Measurements from ENCODE around the gene PRKCA. TPM values are rescaled to one million over a fixed set of nuclear protein-coding genes. Genes with fewer than 3 reads are reported as not detected.

Gene PRKCA
- total RNA-seq, 1 experiment from 2014 or later, result 20.7 TPM

DNA sequence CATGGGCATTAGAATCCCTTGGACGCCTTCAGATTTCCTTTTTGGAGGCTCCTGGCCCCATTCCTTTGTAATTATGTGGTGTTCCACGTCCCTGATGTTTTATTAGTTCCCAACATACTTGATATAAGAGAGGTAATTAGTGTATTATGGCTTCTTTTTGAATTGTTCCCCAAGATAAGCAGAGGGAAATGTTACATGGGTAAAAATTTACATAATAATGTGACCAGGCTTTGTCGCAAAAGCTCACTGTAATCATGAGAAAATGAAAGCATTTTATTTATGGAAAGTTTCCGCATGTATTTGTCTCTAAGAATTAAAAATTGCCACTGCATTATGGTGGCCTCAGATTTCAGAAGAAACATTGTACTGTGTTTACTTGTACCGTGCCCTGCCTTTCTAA lies 177.8 kb downstream of the PRKCA start:
- intact Hi-C loops (cut with micrococcal nuclease), result no loop called here
- POLR2A ChIA-PET, result no interaction called here

GRCh38 chr17:66480802-66481201 lies 178.4 kb downstream of the PRKCA start:
- Mint-ChIP-seq H3K36me3 (ENCODE audit: insufficient read depth, unreplicated experiment) (peaks cover 13% of the 10 kb centered on the region), H3K4me3 (ENCODE audit: unreplicated experiment) (no peak overlapping the region), H3K27me3 (ENCODE audit: insufficient read depth, unreplicated experiment) (no peaks in the 10 kb centered on the region), H3K9me3 (ENCODE audit: unreplicated experiment) (no peaks in the 10 kb centered on the region), H3K27ac (ENCODE audit: low read depth, unreplicated experiment) (no peak overlapping the region), H3K4me1 (ENCODE audit: insufficient read depth, unreplicated experiment) (no peaks in the 10 kb centered on the region)
- intact Hi-C loops (cut with micrococcal nuclease), result no loop called here
- CTCF ChIA-PET, result interaction anchor here (0.6 to 1.5 kb wide), 2 partner anchors 167 to 1224 kb away, joined by 3 to 4 read pairs; no protein-coding TSS in a partner anchor
- POLR2A ChIA-PET, result no interaction called here
- BruUV-seq (replicated peaks), result no TSS peak
- TF ChIP-seq, protein P1, sequence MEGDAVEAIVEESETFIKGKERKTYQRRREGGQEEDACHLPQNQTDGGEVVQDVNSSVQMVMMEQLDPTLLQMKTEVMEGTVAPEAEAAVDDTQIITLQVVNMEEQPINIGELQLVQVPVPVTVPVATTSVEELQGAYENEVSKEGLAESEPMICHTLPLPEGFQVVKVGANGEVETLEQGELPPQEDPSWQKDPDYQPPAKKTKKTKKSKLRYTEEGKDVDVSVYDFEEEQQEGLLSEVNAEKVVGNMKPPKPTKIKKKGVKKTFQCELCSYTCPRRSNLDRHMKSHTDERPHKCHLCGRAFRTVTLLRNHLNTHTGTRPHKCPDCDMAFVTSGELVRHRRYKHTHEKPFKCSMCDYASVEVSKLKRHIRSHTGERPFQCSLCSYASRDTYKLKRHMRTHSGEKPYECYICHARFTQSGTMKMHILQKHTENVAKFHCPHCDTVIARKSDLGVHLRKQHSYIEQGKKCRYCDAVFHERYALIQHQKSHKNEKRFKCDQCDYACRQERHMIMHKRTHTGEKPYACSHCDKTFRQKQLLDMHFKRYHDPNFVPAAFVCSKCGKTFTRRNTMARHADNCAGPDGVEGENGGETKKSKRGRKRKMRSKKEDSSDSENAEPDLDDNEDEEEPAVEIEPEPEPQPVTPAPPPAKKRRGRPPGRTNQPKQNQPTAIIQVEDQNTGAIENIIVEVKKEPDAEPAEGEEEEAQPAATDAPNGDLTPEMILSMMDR (IDR thresholded peaks at IDR 0.05; ENCODE audit: unreplicated experiment), result no peak
- no peak for DNase-seq (ENCODE audit: unreplicated experiment)

More for the DNA sequence above, 177.8 kb downstream of the PRKCA start:
- Mint-ChIP-seq H3K4me1 (ENCODE audit: insufficient read depth, unreplicated experiment) (no peaks in the 10 kb centered on the region), H3K27me3 (ENCODE audit: insufficient read depth, unreplicated experiment) (no peaks in the 10 kb centered on the region), H3K4me3 (ENCODE audit: unreplicated experiment) (no peak overlapping the region), H3K9me3 (ENCODE audit: unreplicated experiment) (no peaks in the 10 kb centered on the region), H3K36me3 (ENCODE audit: insufficient read depth, unreplicated experiment) (peaks cover 13% of the 10 kb centered on the region), H3K27ac (ENCODE audit: low read depth, unreplicated experiment) (no peak overlapping the region)
- no peak for DNase-seq (ENCODE audit: unreplicated experiment)
- no TSS peak for BruUV-seq (replicated peaks)
- CTCF ChIA-PET, result interaction anchor here (1.5 kb wide), 1 partner anchor 166 kb away, joined by 4 read pairs; no protein-coding TSS in a partner anchor
- TF ChIP-seq, protein P1 (IDR thresholded peaks at IDR 0.05; ENCODE audit: unreplicated experiment), result no peak

- ChIA-PET CTCF (interaction anchor here (0.6 to 1.5 kb wide), 2 partner anchors 167 to 1224 kb away, joined by 3 to 4 read pairs; no protein-coding TSS in a partner anchor), POLR2A (no interaction called here)
- Mint-ChIP-seq H3K4me3 (ENCODE audit: unreplicated experiment) (no peak overlapping the region), H3K27me3 (ENCODE audit: insufficient read depth, unreplicated experiment) (no peaks in the 10 kb centered on the region), H3K27ac (ENCODE audit: low read depth, unreplicated experiment) (no peak overlapping the region), H3K4me1 (ENCODE audit: insufficient read depth, unreplicated experiment) (no peaks in the 10 kb centered on the region), H3K36me3 (ENCODE audit: insufficient read depth, unreplicated experiment) (peaks cover 13% of the 10 kb centered on the region), H3K9me3 (ENCODE audit: unreplicated experiment) (no peaks in the 10 kb centered on the region)
- TF ChIP-seq, protein P1 (IDR thresholded peaks at IDR 0.05; ENCODE audit: unreplicated experiment), result no peak
- intact Hi-C loops (cut with micrococcal nuclease), result no loop called here
- DNase-seq (ENCODE audit: unreplicated experiment), result no peak
- no TSS peak for BruUV-seq (replicated peaks)
Observed at GRCh38 chr17:66481271-66481670, 178.9 kb downstream of the PRKCA start.

DNA sequence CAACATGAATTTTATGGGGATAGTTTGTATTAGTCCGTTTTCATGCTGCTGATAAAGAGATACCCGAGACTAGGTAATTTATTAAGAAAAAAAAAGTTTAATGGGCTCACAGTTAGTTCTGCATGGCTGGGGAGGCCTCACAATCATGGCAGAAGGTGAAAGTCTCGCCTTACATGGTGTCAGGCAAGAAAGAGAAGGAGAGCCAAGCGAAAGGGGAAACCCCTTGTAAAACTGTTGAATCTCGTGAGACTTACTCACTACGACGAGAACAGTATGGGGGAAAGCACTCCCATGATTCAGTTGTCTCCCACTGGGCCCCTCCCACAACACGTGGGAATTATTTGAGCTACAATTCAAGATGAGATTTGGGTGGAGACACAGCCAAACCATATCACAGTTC lies 181.5 kb downstream of the PRKCA start:
- H3K9me3 Mint-ChIP-seq (ENCODE audit: unreplicated experiment), result no peaks in the 10 kb centered on the region
- no peak overlapping the region for H3K27ac Mint-ChIP-seq (ENCODE audit: low read depth, unreplicated experiment)
- ChIA-PET POLR2A (interaction anchor here (1.7 kb wide), 1 partner anchor 20 kb away, joined by 3 read pairs; no protein-coding TSS in a partner anchor), CTCF (no interaction called here)
- no peak for DNase-seq (ENCODE audit: unreplicated experiment)
- intact Hi-C loops (cut with micrococcal nuclease), result no loop called here
- BruUV-seq (replicated peaks), result no TSS peak
- H3K36me3 Mint-ChIP-seq (ENCODE audit: insufficient read depth, unreplicated experiment), result peaks cover 6% of the 10 kb centered on the region
- H3K4me3 Mint-ChIP-seq (ENCODE audit: unreplicated experiment), result no peak overlapping the region
- no peaks in the 10 kb centered on the region for H3K27me3 Mint-ChIP-seq (ENCODE audit: insufficient read depth, unreplicated experiment)
- TF ChIP-seq, protein P1 (IDR thresholded peaks at IDR 0.05; ENCODE audit: unreplicated experiment), result no peak
- H3K4me1 Mint-ChIP-seq (ENCODE audit: insufficient read depth, unreplicated experiment), result no peaks in the 10 kb centered on the region

Measured in MCF 10A (cell line).